ENCODE data around the gene CBX8. TPM values are rescaled to one million over a fixed set of nuclear protein-coding genes. Genes with fewer than 3 reads are reported as not detected.
A peak's percentile ranks its signal among the peaks of the same experiment; 100 is the strongest.

The CBX8 gene
- polyA plus RNA-seq, 3 donors = 0.51 to 2.5 (median 2.5) TPM

- H3K79me2 ChIP-seq (ENCODE audit: insufficient read depth, low read length) = no peaks in the 10 kb centered on the region
- peaks cover 19 to 20% of the 10 kb centered on the region in 2 donors for H3K4me1 ChIP-seq (ENCODE audit: control insufficient read depth in 1 of 2, insufficient read depth in 2 of 2, low read length in 2 of 2)
- H3K9me3 Mint-ChIP-seq = peaks cover 0 to 8% (median 0%) of the 10 kb centered on the region in 7 donors
- H3K4me3 Mint-ChIP-seq = no peak overlapping the region
- H3K4me2 ChIP-seq (replicated peaks; ENCODE audit: extremely low read depth, low read length, poor library complexity, severe bottlenecking) = no peak overlapping the region
- TF ChIP-seq, protein P1, sequence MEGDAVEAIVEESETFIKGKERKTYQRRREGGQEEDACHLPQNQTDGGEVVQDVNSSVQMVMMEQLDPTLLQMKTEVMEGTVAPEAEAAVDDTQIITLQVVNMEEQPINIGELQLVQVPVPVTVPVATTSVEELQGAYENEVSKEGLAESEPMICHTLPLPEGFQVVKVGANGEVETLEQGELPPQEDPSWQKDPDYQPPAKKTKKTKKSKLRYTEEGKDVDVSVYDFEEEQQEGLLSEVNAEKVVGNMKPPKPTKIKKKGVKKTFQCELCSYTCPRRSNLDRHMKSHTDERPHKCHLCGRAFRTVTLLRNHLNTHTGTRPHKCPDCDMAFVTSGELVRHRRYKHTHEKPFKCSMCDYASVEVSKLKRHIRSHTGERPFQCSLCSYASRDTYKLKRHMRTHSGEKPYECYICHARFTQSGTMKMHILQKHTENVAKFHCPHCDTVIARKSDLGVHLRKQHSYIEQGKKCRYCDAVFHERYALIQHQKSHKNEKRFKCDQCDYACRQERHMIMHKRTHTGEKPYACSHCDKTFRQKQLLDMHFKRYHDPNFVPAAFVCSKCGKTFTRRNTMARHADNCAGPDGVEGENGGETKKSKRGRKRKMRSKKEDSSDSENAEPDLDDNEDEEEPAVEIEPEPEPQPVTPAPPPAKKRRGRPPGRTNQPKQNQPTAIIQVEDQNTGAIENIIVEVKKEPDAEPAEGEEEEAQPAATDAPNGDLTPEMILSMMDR (IDR thresholded peaks at IDR 0.05) = no peak
- no peaks in the 10 kb centered on the region for H4K20me1 ChIP-seq (ENCODE audit: insufficient read depth, low read length)
- peaks cover 6 to 7% of the 10 kb centered on the region in 2 donors for H3K36me3 Mint-ChIP-seq
- DNase-seq = peak in 1 of 3 donors; percentile 3
- no peak overlapping the region for H3K27ac Mint-ChIP-seq
- no peak overlapping the region for H3K9ac ChIP-seq (ENCODE audit: insufficient read depth, low read length, poor library complexity, severe bottlenecking)
- 95% methylated on average over 14 of the region's 17 CpGs for WGBS (ENCODE audit: insufficient coverage)
- intact Hi-C loops (cut with micrococcal nuclease) = loop anchor here in 1 of 2 donors (5.0 kb wide), 2 partner anchors 132 to 202 kb away; no protein-coding TSS in a partner anchor
- peaks cover 46 to 65% (median 54%) of the 10 kb centered on the region in 3 donors for H3K27me3 Mint-ChIP-seq (ENCODE audit: low read depth in 3 of 3)
- H3K4me1 Mint-ChIP-seq = peaks cover 21% of the 10 kb centered on the region
- peaks cover 21 to 54% of the 10 kb centered on the region in 2 donors for H3K27me3 ChIP-seq (ENCODE audit: control insufficient read depth in 2 of 2, insufficient read depth in 2 of 2, low read length in 2 of 2)
- H3K36me3 ChIP-seq (replicated peaks in 1 of 2; ENCODE audit: control insufficient read depth in 1 of 2, insufficient read depth in 2 of 2, low read length in 2 of 2) = no peaks in the 10 kb centered on the region
- no peak overlapping the region for H3K27ac ChIP-seq (ENCODE audit: low read depth in 1 of 2, low read length in 2 of 2)
- no peak overlapping the region for H3K4me3 ChIP-seq (replicated peaks in 1 of 3; ENCODE audit: low read depth in 2 of 3, low read length in 3 of 3)
- no peak overlapping the region for H2AFZ ChIP-seq (ENCODE audit: insufficient read depth, low read depth, low read length, poor library complexity, severe bottlenecking)
- peaks cover 4 to 7% of the 10 kb centered on the region in 2 donors for H3K9me3 ChIP-seq (replicated peaks in 1 of 2; ENCODE audit: control insufficient read depth in 1 of 2, insufficient read depth in 1 of 2, low read length in 2 of 2)
Measured at GRCh38 chr17:79785017-79785899, 11.6 kb downstream of the CBX8 start.

DNA sequence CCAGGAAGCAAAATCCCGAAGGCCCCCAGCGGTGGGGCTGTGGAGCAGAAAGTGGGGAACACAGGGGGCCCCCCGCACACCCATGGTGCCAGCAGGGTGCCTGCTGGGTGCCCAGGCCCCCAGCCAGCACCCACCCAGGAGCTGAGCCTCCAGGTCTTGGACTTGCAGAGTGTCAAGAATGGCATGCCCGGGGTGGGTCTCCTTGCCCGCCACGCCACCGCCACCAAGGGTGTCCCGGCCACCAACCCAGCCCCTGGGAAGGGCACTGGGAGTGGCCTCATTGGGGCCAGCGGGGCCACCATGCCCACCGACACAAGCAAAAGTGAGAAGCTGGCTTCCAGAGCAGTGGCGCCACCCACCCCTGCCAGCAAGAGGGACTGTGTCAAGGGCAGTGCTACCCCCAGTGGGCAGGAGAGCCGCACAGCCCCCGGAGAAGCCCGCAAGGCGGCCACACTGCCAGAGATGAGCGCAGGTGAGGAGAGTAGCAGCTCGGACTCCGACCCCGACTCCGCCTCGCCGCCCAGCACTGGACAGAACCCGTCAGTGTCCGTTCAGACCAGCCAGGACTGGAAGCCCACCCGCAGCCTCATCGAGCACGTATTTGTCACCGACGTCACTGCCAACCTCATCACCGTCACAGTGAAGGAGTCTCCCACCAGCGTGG, 12.4 kb downstream of the CBX8 start:
- intact Hi-C loops (cut with micrococcal nuclease) = loop anchor here in 1 of 2 donors (5.0 kb wide), 2 partner anchors 133 to 203 kb away; no protein-coding TSS in a partner anchor
- no peak overlapping the region for H3K4me3 ChIP-seq (replicated peaks in 1 of 3; ENCODE audit: low read depth in 2 of 3, low read length in 3 of 3)
- H3K27ac Mint-ChIP-seq = no peak overlapping the region
- H3K27me3 Mint-ChIP-seq (ENCODE audit: low read depth in 3 of 3) = peaks cover 48 to 65% (median 56%) of the 10 kb centered on the region in 3 donors
- H4K20me1 ChIP-seq (ENCODE audit: insufficient read depth, low read length) = no peaks in the 10 kb centered on the region
- H3K9me3 ChIP-seq (replicated peaks in 1 of 2; ENCODE audit: control insufficient read depth in 1 of 2, insufficient read depth in 1 of 2, low read length in 2 of 2) = peaks cover 0 to 4% of the 10 kb centered on the region in 2 donors
- 98% methylated on average over 30 of the region's 31 CpGs for WGBS (ENCODE audit: insufficient coverage)
- H3K36me3 ChIP-seq (replicated peaks in 1 of 2; ENCODE audit: control insufficient read depth in 1 of 2, insufficient read depth in 2 of 2, low read length in 2 of 2) = no peaks in the 10 kb centered on the region
- H3K27me3 ChIP-seq (ENCODE audit: control insufficient read depth in 2 of 2, insufficient read depth in 2 of 2, low read length in 2 of 2) = peaks cover 15 to 54% of the 10 kb centered on the region in 2 donors
- no peak overlapping the region for H2AFZ ChIP-seq (ENCODE audit: insufficient read depth, low read depth, low read length, poor library complexity, severe bottlenecking)
- no peak overlapping the region for H3K4me2 ChIP-seq (replicated peaks; ENCODE audit: extremely low read depth, low read length, poor library complexity, severe bottlenecking)
- H3K27ac ChIP-seq (ENCODE audit: low read depth in 1 of 2, low read length in 2 of 2) = no peak overlapping the region
- peak in 1 of 3 donors; percentile 4 for DNase-seq
- no peak overlapping the region for H3K9ac ChIP-seq (ENCODE audit: insufficient read depth, low read length, poor library complexity, severe bottlenecking)
- peaks cover 7 to 10% of the 10 kb centered on the region in 2 donors for H3K36me3 Mint-ChIP-seq
- no peaks in the 10 kb centered on the region for H3K79me2 ChIP-seq (ENCODE audit: insufficient read depth, low read length)
- TF ChIP-seq, protein P1 (IDR thresholded peaks at IDR 0.05) = no peak
- peaks cover 12% of the 10 kb centered on the region in 2 donors for H3K4me1 ChIP-seq (ENCODE audit: control insufficient read depth in 1 of 2, insufficient read depth in 2 of 2, low read length in 2 of 2)
- H3K4me1 Mint-ChIP-seq = peaks cover 21% of the 10 kb centered on the region
- H3K4me3 Mint-ChIP-seq = no peak overlapping the region
- peaks cover 0 to 5% (median 0%) of the 10 kb centered on the region in 7 donors for H3K9me3 Mint-ChIP-seq
